ENCODE results near the gene LMNTD2.

The LMNTD2 gene

DNA sequence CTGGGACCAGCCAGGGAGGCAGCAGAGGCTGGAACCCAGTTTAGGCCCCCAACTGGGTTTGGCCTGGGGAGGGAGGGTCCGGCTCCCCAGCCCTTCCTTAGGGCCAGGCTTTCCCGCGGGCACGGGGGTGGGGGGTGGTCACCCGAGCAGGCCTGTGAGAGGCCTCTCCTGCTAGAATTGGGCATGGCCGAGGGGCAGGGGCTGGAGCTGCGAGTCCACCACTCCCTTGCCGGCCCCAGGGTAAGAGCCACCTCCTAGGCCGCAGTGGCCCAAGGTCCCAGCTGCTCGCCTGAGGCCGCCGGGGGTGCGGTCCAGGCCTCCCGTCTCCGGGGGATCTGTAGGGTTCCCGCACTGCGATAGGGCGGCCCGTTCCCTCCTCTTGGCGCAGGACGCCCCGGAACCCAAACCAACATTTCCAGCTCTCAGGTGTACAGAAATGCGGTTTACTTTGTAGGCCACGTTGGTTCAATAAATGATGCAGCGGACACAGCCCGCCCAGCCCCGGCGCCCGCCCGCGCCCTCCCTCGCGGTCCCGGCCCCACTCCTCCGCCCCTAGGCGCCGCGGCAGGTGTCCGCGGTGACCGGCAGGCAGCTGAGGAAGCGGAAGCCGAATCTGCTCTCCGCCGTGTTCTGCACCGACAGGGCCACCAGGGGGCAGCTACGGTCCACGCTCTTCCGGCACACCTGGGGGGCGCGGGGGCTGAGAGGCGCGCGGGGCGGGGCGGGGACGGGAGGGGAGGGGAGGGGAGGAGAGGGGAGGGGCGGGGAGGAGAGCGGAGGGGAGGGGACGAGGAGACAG lies 5.9 kb downstream of the LMNTD2 start:
- peak; percentile 53 to 66 for DNase-seq (ENCODE audit: low read depth in 1 of 2, low spot score in 1 of 2)

DNA sequence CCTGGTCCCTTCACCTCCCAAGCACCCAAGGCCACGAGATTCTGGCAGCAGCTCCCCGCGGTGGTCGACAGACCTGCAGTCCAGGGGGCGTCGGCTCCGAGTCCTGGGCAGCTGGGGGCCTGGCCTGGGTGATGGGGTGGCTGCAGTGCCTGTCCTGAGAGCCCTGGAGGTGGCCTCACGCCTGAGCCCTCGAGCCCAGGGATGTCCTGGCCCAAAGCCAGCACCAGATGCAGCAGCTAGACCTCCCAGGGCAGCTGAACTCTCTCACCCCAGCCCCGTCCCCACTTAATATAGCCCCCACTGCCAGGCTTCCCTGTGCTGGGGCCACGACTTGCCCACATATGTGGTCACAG lies 6.6 kb downstream of the LMNTD2 start:
- no peak for DNase-seq (ENCODE audit: low read depth in 1 of 2, low spot score in 1 of 2)

DNA sequence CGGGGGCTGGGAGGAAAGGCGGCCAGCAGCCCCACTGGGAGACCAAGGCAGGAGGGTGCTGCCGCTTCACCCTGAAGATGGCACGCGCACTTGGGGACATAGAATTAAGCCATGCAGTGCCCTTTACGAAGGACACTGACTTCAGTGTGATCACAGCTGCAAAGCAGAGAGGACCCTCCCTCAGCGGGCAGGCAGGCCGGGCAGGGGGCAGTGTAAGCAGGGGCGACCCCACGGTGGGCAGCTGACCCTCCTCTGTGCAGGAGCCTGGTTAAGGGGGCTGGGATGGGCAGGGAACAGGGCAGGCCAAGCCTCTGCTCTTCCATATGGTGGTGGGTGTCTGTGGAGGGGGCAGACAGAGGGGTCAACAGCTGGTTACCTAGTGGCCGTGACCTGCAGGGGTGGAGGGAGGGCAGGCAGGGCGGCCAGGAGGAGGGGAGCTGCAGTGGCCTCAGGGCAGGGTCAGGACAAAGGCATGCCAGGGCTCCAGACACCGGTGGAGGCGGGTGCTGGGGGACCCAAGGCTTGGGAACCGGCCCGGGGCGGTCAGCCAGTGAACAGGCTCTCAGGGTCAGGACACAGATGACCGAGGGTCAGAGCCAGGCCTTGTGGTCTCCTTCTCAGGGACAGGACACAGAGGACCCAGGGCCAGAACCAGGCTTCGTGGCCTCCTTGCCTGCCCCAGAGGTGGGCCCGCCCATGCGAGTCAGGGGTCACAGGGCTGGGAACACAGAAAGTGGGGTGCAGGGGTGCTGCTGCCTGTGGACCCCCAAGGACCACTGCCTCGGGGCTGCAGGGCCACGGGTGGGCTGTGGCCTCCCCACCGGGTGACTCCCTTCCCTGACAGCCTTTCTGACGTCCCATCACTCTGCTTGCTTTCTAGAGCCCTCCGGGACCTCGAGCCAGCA lies 7.2 kb downstream of the LMNTD2 start:
- DNase-seq (ENCODE audit: low read depth in 1 of 2, low spot score in 1 of 2), result no peak

DNA sequence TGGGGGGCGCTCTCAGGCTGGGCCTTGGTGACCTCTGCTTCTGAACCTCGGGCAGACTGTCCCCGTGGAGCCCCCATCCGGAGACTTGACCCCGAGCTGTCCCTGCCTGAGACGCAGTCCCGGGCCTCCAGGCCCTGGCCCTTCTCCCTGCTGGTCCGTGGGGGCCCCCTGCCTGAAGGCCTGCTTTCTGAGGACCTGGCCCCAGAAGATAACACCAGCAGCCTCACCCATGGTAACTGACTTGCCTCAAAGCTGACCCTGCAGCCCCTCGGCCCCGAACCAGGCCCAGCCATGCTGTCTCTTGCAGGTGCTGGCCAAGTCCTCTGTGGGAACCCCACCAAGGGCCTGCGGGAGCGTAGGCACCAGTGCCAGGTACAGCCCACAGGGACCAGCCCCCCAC lies 8.9 kb downstream of the LMNTD2 start:
- no peak for DNase-seq (ENCODE audit: low read depth in 1 of 2, low spot score in 1 of 2)

DNA sequence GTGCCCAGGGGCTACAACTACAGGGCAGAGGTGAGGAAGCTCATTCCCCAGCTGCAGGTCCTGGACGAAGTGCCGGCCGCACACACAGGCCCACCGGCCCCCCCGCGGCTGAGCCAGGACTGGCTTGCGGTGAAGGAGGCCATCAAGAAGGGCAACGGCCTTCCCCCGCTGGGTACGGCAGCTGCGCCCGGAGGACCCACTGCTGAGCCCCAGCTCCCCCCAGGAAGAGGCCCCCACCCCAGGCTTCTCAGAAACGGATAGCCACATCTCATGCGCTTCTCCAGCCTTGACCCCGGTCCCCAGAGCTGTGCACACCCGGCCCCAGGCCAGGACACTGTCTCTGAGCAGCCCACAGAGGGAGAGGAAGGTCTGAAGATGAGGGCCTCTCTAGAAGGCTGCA lies 9.4 kb downstream of the LMNTD2 start:
- no peak for DNase-seq (ENCODE audit: low read depth in 1 of 2, low spot score in 1 of 2)

DNA sequence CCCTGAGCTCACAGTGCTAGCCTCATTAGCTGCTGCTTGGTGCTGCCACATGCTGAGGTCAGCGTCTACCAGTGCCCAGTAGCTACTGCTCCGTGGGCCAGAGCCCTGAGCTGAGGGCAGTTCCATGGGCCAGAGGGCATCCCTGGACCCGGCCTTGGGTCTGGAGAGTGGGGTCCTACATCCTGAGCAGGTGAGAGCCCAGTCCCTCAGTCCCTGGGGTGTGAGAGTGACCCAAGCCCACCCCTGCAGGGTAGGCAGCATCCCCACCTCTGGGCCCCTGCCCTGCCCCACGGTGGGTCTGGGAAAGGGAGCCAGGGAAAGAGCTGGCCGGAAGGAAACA lies 9.8 kb downstream of the LMNTD2 start:
- DNase-seq (ENCODE audit: low read depth in 1 of 2, low spot score in 1 of 2), result no peak

DNA sequence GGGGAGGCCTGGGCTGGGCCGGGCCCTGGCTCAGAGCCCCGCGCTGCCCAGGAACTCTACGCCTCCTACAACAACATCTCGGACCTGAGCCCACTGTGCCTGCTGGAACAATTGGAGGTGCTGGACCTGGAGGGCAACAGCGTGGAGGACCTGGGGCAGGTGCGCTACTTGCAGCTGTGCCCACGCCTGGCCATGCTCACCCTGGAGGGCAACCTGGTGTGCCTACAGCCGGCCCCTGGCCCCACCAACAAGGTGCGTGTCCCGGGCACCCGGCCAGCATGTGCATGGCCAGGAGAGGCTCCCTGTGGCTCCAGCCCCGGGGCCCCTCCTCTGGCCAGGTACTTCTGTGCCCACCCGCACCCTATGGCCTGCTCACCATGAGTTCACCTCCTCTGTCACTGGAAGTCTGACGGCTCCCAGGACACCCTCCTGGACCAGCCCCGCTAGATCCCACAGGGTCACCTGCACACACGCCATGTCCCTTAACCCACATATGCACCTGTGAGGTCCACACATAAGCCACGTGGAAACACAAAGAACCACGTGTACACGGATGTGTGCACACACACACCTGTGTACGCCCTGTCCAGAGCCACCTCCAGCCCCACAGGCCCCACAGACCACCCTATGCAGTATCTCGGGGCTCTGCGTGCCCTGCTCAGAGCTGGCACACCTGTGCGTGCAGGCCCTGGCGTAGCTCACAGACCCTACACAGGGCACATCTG lies 10.4 kb downstream of the LMNTD2 start:
- no peak for DNase-seq (ENCODE audit: low read depth in 1 of 2, low spot score in 1 of 2)

DNA sequence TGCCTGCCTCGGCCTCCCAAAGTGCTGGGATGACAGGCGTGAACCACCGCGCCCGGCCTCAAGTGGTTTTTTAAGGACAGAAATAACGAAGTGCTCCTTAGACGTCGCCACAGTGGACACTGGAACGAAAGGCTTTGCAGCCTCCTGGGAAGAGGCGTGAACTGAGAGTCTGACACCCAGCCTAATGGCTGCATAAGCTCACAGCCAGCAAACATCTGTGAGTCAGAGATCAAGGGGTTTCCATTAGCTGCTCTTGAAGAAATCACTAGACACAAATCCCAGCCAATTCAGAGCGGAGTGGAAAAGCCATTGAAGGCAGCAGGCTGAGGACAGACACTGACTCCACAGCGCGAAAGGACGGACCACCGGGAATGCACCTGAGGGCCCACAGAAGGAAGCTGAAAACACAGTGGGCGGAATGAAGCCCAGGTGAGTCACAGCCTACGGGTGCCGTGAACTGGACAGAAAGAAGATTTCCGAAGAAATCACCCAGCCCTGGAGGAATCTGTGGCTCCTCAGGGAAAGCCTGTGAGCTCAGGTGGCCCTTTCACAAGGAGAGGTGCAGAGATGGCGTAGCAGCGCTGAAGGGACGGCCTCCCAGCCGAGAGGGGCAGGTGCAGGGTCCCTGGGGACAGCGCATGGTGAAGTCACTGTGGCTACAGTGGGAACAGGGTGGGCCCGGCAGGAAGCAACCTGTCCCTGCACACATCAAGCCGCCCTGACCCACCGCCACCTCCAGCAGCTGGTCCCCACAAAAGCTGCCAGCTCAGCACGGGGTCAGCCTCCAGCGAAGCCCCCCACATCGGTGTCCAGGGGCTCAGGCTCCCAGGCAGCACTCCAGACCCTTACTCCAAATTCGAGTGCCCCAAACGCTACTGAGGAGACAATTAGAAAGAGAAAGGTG lies 11.6 kb downstream of the LMNTD2 start:
- no peak for DNase-seq (ENCODE audit: low read depth in 1 of 2, low spot score in 1 of 2)

DNA sequence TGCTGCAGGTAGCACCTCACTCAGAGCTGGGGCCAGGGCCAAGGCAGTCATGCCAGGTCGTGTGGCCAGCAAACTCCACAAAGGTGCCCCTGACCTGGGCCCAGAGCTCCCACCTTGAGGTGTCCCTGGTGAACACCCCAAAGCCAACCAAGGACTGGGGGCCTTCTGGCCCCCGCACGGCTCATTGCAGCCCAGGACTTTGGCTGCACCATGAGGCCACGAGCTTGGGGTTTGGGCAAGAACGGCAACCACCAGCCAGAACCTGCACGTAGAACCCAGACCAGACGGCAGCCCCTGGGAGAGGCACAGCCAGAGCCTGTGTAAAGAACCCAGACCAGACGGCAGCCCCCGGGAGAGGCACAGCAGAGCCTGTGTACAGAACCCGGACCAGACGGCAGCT lies 15.4 kb downstream of the LMNTD2 start:
- DNase-seq (ENCODE audit: low read depth in 1 of 2, low spot score in 1 of 2), result no peak

DNA sequence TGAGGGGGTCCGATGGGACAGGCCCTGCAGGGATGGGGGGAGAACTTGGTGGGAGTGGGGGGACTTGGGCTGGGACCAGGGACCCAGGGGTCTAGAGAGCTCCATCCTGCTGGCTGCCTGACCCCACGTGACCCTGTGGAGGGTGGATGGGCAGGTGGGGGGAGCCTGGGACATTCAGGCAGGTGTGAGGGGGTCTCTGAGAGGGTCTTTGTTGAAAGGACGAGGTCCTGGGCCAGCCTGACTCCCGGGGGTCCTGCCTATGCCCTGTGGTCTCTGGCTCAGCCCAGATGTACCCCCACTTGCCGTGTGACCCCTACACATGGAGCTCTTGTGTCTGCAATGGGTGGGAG lies 15.7 kb downstream of the LMNTD2 start:
- DNase-seq (ENCODE audit: low read depth in 1 of 2, low spot score in 1 of 2), result no peak

DNA sequence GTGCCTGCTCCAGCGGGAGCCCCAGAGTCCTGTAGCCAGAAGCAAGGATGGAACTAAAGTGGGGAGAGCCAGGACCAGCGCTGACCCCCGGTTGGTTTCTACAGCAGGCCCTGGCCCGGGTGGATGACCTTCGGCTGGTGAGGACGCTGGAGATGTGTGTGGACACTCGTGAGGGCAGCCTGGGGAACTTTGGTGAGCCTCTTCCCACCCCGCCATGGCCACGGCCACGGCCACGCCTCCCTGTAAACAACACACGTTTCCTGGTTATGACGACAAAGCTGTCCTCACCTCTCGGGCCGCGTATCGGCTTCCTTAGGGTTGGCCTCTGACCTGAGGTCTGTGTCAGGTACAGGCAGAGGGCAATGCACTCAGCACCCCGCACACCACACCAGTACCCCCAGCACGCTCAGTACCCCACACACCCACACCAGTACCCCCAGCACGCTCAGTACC lies 19.1 kb downstream of the LMNTD2 start:
- DNase-seq (ENCODE audit: low read depth in 1 of 2, low spot score in 1 of 2), result no peak

DNA sequence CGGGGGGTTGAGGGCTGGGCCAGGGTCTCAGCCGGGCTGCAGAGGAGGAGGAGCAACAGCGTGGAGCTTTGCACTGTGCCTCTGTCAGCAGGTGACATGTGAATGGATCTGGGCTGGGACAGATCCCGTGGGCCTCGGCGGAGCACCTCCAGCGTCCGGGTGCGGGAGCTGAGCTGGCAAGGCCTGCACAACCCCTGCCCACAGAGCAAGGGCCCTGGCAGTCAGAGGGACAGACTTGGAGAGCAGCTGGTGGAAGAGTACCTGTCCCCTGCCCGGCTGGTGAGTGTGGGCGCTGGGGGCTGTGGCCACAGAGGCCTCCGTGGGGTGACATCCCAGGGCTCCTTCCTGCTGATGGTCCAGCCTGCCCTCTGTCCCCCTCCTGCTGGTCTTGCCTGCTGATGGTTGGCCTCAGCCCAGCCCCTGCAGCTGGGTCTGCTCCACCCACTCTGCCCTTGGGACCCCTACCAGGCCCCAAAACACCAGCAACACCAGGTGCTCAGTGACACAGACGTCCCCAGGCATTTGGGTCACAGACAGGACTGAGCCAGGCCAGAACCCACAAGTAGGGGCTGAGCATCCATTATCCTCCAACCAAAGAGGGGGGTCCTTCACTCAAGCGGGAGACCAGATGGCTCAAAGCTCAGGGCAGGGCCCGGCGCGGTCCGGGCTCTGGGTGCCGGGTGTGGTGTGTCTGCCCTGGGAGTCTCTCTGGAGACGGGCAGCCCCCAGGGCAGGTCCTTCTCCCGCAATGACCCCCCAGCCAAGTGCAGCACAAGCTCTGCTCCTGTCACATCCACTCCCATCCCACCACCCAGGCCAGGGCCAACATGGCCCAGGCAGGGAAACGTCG lies 19.7 kb downstream of the LMNTD2 start:
- no peak for DNase-seq (ENCODE audit: low read depth in 1 of 2, low spot score in 1 of 2)

DNA sequence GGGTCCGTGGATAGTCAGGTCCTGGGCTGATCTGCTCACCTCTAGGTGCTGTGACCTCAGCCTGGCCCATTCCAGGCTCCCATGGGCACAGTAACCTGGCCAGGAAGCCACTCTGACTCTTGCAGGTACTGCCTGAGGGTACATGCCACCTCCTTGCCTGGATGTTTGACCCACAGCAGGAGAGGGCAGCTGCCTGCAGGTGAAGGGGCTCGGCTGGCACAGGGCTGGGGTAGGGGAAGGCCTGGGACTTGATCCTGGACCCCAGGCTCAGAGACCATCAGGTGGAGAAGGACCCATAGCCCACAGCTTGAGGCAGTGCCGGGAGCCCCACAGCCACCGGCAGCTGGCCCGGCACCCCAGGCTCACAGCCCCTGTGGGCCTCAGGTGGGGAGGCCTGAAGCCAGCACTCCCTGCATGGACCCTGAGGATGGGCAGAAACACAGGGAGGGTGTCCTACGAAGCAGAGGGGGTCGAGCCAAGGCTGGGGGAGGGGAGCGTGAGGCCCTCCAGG lies 20.5 kb downstream of the LMNTD2 start:
- DNase-seq (ENCODE audit: low read depth in 1 of 2, low spot score in 1 of 2), result no peak

DNA sequence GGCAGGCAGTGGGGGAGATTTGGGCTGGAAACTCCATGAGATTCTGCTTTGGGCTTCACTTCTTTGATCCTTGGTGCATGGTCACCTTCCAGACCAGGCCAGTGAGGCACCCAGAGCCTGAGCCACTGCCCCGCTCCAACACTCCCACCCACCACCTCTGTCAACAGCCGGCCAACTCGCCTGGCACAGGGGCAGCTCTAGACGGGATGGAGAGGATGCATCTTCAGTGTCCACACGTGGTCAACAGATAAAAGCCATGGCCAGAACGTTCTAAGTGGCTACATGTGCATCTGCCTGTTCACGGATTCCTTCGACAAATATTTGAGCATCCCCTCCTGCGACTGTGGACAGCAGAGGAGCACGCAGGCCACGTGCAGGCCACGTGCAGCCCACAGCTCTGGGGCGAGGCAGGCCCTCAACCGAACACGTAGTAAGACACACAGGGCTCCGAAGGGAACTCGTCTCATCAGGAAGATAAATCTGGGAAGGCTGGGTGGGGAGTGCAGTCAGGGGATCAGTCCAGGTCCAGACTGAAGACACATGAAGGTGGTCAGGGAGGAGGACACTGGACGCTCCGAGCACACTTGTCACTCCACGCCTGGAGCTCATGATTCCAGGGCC lies 22.0 kb downstream of the LMNTD2 start:
- DNase-seq (ENCODE audit: low read depth in 1 of 2, low spot score in 1 of 2), result no peak

DNA sequence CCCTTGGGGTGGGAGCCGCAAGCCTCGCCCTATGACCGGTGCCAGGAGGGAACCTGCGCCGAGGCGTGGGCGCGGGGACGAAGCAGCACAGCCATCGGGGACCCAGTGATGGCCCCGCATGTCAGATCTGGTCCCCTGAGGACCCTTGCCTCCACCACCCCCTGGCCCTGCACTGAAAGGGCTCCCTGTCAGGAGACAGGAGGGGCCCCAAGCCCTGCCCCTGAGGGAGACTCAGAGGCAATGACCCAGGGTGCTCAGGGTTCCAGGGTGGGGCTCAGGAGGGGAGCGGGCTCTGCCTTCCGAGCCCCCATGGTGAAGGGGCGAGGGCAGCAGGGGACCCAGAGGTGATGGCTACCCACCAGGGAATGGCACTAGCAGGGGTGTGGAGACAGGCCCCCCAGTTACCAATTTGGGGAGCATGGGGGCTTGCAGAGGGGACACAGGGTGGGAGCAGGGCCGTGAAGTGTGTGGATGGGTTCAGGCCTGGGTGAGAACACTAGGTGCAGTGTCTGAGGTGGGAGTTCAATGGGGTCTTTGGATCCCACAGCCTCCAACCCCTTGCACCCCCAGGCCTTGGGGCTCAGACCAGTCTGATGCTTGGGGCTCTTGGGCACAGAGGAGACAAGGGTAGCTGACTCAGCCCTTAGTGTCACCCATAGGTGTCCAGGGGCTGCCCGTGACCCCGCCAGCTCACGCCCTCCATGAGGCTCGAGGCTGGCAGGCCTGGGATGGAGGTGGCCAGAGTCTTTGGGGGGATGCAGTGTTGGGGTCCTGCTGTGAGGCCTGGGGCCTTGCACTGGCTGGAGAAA lies 22.7 kb downstream of the LMNTD2 start:
- no peak for DNase-seq (ENCODE audit: low read depth in 1 of 2, low spot score in 1 of 2)

DNA sequence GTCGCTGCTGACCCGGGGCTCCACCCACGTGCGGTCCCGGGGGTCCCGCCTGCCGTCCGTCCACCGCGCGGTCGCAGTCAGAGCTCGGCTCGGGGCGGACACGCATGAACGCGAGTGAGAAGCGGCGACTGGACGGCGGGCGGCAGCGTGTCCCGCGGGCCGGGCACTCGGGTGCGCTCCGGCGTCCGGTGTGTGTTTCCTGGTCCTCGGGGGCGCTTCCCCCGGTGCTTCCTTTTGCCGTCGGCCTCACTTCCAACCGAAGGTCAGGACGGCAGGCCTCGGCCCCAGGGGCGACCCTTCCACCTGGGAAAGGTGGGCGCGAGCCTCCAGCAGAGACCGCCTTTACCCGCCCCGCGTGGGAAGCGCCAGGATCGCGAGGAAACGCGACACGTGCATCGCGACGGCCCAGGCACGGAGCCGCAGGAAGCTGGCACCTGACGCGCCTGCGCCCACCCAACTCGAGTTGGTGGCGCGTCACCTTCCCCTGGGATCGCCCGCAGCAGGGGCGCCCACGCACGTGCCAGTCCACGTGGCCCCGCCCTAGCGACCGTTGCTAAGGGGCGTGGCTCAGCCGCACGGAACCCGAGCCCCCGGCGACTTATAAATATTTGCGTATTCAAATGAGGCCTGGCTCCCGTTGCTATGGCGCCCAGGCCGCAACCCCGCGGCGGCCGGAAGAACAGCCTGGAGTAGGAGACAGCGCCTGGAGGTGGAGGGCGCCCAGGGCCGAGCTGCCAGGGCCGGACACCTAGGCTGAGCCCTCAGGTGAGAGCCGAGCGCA lies 23.5 kb downstream of the LMNTD2 start, which contains the start of gene LRRC56:
TSS of gene LRRC56 (plus strand) at position 687 of the 781 bp plus-strand sequence. CDS start 3,158 bp downstream, outside the sequence.
- peak; percentile 79 to 88 for DNase-seq (ENCODE audit: low read depth in 1 of 2, low spot score in 1 of 2)

Measured in stimulated activated CD4-positive, alpha-beta T cell treated with anti-CD3 and anti-CD28 coated beads, Interleukin-15, amount 100 ng/mL, for 1 hour (primary cell).